ENCODE measurements around the gene CALR3. TPM values are rescaled to one million over a fixed set of nuclear protein-coding genes. Genes with fewer than 3 reads are reported as not detected.

CALR3 gene
- total RNA-seq, 2 donors from 2014 or later = not detected

DNA sequence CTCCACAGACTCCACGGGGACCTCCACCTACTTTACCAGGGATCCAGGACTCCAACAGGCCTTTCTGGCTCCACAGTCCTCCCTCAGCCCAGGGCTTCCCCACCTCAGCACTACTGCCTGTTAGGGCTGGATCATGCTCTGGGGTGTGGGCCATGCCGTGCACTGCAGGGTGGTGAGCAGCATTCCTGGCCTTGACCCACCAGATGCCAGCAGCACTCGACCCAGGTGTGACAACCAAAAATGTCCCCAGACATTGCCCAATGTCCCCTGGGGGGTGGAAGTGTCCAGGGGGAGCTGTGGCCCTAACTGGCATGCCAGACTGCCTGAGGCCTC, 66.2 kb downstream of the CALR3 start:
- peaks cover 20% of the 10 kb centered on the region for H3K36me3 ChIP-seq
- H3K4me1 ChIP-seq (ENCODE audit: control insufficient read depth in 1 of 2, low read depth in 2 of 2) = peaks cover 0 to 7% of the 10 kb centered on the region in 2 donors
- H3K27me3 ChIP-seq (replicated peaks; ENCODE audit: insufficient read depth) = no peaks in the 10 kb centered on the region
- ATAC-seq (ENCODE audit: insufficient number of reproducible peaks, low FRiP score, low read depth) (no peak), DNase-seq (ENCODE audit: low spot score) (no peak)
- TF ChIP-seq, protein P1, sequence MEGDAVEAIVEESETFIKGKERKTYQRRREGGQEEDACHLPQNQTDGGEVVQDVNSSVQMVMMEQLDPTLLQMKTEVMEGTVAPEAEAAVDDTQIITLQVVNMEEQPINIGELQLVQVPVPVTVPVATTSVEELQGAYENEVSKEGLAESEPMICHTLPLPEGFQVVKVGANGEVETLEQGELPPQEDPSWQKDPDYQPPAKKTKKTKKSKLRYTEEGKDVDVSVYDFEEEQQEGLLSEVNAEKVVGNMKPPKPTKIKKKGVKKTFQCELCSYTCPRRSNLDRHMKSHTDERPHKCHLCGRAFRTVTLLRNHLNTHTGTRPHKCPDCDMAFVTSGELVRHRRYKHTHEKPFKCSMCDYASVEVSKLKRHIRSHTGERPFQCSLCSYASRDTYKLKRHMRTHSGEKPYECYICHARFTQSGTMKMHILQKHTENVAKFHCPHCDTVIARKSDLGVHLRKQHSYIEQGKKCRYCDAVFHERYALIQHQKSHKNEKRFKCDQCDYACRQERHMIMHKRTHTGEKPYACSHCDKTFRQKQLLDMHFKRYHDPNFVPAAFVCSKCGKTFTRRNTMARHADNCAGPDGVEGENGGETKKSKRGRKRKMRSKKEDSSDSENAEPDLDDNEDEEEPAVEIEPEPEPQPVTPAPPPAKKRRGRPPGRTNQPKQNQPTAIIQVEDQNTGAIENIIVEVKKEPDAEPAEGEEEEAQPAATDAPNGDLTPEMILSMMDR (IDR thresholded peaks at IDR 0.05) = no peak
- no peaks in the 10 kb centered on the region for H3K9me3 ChIP-seq
- H3K27ac ChIP-seq = no peak overlapping the region
- H3K4me3 ChIP-seq = no peak overlapping the region

DNA sequence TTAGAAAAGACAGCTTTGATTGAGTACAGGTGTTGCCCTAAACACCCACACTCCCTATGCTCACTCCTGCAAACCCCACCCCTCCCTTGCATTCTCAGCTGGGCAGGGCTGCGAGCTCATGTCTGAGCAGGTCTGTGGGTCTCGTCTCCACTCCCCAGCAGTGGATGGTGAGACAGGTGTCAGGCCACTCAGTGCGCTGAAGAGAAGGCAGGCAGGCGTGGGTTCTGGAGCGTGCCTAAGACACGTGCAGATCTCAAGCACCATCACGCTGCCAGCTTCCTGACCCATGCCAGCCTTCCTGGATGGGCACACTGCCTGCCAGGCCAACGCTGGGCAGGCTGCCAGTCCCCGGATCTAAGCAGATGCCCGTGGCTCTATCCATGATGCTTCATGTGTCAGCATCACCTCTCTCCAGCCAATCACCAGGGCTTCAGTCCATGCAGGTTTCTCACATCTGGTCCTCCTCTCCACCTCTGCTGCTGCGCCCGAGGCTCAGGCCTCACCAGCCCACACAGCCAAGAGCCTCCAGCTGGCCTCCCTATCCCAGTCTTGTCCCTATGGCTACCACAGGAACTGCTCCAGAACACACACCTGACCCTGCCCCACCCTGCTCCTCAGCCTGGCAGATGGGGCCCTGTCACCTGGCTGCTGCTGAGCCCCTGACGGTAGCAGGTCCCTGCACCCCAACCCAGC, 66.8 kb downstream of the CALR3 start:
- Histone ChIP-seq H3K27me3 (replicated peaks; ENCODE audit: insufficient read depth) (no peaks in the 10 kb centered on the region), H3K36me3 (peaks cover 25% of the 10 kb centered on the region), H3K4me3 (no peak overlapping the region), H3K9me3 (no peaks in the 10 kb centered on the region), H3K4me1 (ENCODE audit: control insufficient read depth in 1 of 2, low read depth in 2 of 2) (peaks cover 0 to 5% of the 10 kb centered on the region in 2 donors), H3K27ac (no peak overlapping the region)
- DNase-seq (ENCODE audit: low spot score) (no peak), ATAC-seq (ENCODE audit: insufficient number of reproducible peaks, low FRiP score, low read depth) (no peak)
- TF ChIP-seq, protein P1 (IDR thresholded peaks at IDR 0.05) = no peak

Other genes starting within 250 kb of the CALR3 start
- 100 to 1,000 TPM in 1 of 2 donors, 10 to 100 TPM in 1; 34.9 to 146 TPM for gene KLF2, start 171.3 kb downstream of the CALR3 start, total RNA-seq
- gene EPS15L1, start 24.2 kb downstream of the CALR3 start, total RNA-seq = 10 to 100 TPM; 13.7 to 31.7 TPM
- gene C19orf44, start 227 bp upstream of the CALR3 start, total RNA-seq = 1 to 10 TPM; 4.9 to 6.1 TPM
- gene CHERP, start 46.3 kb upstream of the CALR3 start, total RNA-seq = 10 to 100 TPM in 1 of 2 donors, 1 to 10 TPM in 1; 9.3 to 18.4 TPM
- 10 to 100 TPM; 66.9 to 85.3 TPM for gene SLC35E1, start 76.2 kb upstream of the CALR3 start, total RNA-seq
- 10 to 100 TPM in 1 of 2 donors, 1 to 10 TPM in 1; 9.6 to 14.2 TPM for gene MED26, start 132.0 kb upstream of the CALR3 start, total RNA-seq
- 100 to 1,000 TPM in 1 of 2 donors, 10 to 100 TPM in 1; 72.7 to 102 TPM for gene SMIM7, start 164.0 kb upstream of the CALR3 start, total RNA-seq
- gene TMEM38A, start 165.0 kb upstream of the CALR3 start, total RNA-seq = 10 to 100 TPM in 1 of 2 donors, 1 to 10 TPM in 1; 7.6 to 11.9 TPM
- gene NWD1, start 223.7 kb upstream of the CALR3 start, total RNA-seq = under 1 TPM; 0.21 to 0.27 TPM

Measured in thoracic aorta (tissue), 2 donors.